B cell (primary cell): ENCODE data around the gene ASIC4. TPM values are rescaled to one million over a fixed set of nuclear protein-coding genes. Genes with fewer than 3 reads are reported as not detected.
A peak's percentile ranks its signal among the peaks of the same experiment; 100 is the strongest.

Experiments
- ATAC-seq: fragments of 200-7000 bp; cut with Tn5 transposase; one replicate; pipeline ENCODE4 v1.10.0; 2021; ENCODE audit warnings: low read depth, mild to moderate bottlenecking, moderate number of reproducible peaks, moderate library complexity
- CTCF ChIA-PET: fragments of 350-600 bp; sonication (Branson Sonifier 250); formaldehyde crosslinking; loops from one replicate; lab custom pipeline; 2021; ENCODE audit warnings: antibody characterized with exemption, inconsistent platforms; lab: Charles Lee
- POLR2A ChIA-PET: fragments of 350-600 bp; sonication (Branson Sonifier 250); formaldehyde crosslinking; loops from one replicate; lab custom pipeline; 2021; ENCODE audit warnings: antibody characterized with exemption; lab: Charles Lee
- DNase-seq: peaks from one replicate; pipeline ENCODE4 v3.0.0; 2013
- H2AFZ ChIP-seq: 2 replicates; pipeline ENCODE4 v1.6.1; 2012; ENCODE audit warnings: mild to moderate bottlenecking, low read depth, low read length; ENCODE audit not compliant: insufficient read depth, poor library complexity, severe bottlenecking
- H3K27ac ChIP-seq, 2 donors: 1 replicate in 1 of 2; 2 replicates in 1 of 2; pipeline ENCODE4 v1.5.1; 2012 to 2013; ENCODE audit warnings: low read length in 2 of 2, mild to moderate bottlenecking in 2 of 2, moderate library complexity in 1 of 2
- H3K27me3 ChIP-seq, 4 experiments: fragments of 200-600 bp in 1 of 4; sonication (generic) in 1 of 4; replicated peaks in 1 of 4; 1 replicate in 2 of 4; 2 replicates in 2 of 4; pipeline versions ENCODE4 v1.6.1 to v1.7.0; 2013 to 2016; ENCODE audit warnings: low read length in 3 of 4, mild to moderate bottlenecking in 2 of 4, mixed read lengths in 1 of 4, moderate library complexity in 1 of 4; ENCODE audit not compliant: insufficient read depth in 4 of 4, control insufficient read depth in 3 of 4; ENCODE audit errors: control extremely low read depth in 1 of 4
- H3K36me3 ChIP-seq, 2 experiments: replicated peaks in 1 of 2; 1 replicate in 1 of 2; 2 replicates in 1 of 2; pipeline versions ENCODE4 v1.6.1 to v1.7.1; 2013; ENCODE audit warnings: low read length in 1 of 2; ENCODE audit not compliant: insufficient read depth in 2 of 2, control insufficient read depth in 1 of 2; ENCODE audit errors: control extremely low read depth in 1 of 2, extremely low read depth in 1 of 2
- H3K4me1 ChIP-seq, 2 donors: fragments of 200-600 bp in 1 of 2; sonication (generic) in 1 of 2; 1 replicate in 1 of 2; 2 replicates in 1 of 2; pipeline versions ENCODE4 v1.5.1 to v1.6.1; 2013 to 2017; ENCODE audit warnings: low read length in 2 of 2; ENCODE audit not compliant: control insufficient read depth in 2 of 2, insufficient read depth in 2 of 2
- H3K4me2 ChIP-seq: replicated peaks from 2 replicates; pipeline ENCODE3; 2012; ENCODE audit warnings: mild to moderate bottlenecking, low read depth, low read length; ENCODE audit not compliant: poor library complexity, severe bottlenecking
- H3K4me3 ChIP-seq, 5 experiments: fragments of 200-600 bp in 1 of 5; sonication (generic) in 1 of 5; 1 replicate in 3 of 5; 2 replicates in 2 of 5; pipeline versions ENCODE4 v1.5.1 to v1.7.0; 2011 to 2016; ENCODE audit warnings: low read length in 4 of 5, mild to moderate bottlenecking in 4 of 5, low read depth in 2 of 5, control low read depth in 1 of 5, moderate library complexity in 1 of 5; ENCODE audit not compliant: insufficient read depth in 1 of 5; ENCODE audit errors: control extremely low read depth in 1 of 5, extremely low read depth in 1 of 5
- H3K79me2 ChIP-seq: fragments of 200-600 bp; sonication (generic); one replicate; pipeline ENCODE4 v1.6.0; 2016; ENCODE audit warnings: low read length; ENCODE audit not compliant: control insufficient read depth, insufficient read depth
- H3K9ac ChIP-seq: fragments of 200-600 bp; sonication (generic); 2 replicates; pipeline ENCODE4 v1.6.1; 2017; ENCODE audit warnings: mild to moderate bottlenecking, low read length, moderate library complexity
- H3K9me3 ChIP-seq, 3 donors: one replicate each; pipeline versions ENCODE4 v1.6.1 to v1.7.1; 2013; ENCODE audit warnings: low read length in 2 of 3; ENCODE audit not compliant: control insufficient read depth in 2 of 3, insufficient read depth in 1 of 3; ENCODE audit errors: control extremely low read depth in 1 of 3
- H4K20me1 ChIP-seq: 2 replicates; pipeline ENCODE4 v1.6.0; 2012; ENCODE audit warnings: mild to moderate bottlenecking, low read length; ENCODE audit not compliant: insufficient read depth, control insufficient read depth, poor library complexity, severe bottlenecking
- H3K27ac Mint-ChIP-seq: one replicate; pipeline ENCODE4 v1.8.0; 2021; ENCODE audit warnings: mixed read lengths
- H3K27me3 Mint-ChIP-seq: one replicate; pipeline ENCODE4 v1.8.0; 2021; ENCODE audit warnings: mixed read lengths
- H3K4me1 Mint-ChIP-seq: one replicate; pipeline ENCODE4 v1.8.0; 2021; ENCODE audit warnings: mixed read lengths
- H3K4me3 Mint-ChIP-seq: one replicate; pipeline ENCODE4 v1.8.0; 2021; ENCODE audit warnings: mixed read lengths
- H3K9me3 Mint-ChIP-seq: one replicate; pipeline ENCODE4 v1.8.0; 2022; ENCODE audit warnings: mixed read lengths; ENCODE audit not compliant: insufficient read depth
- CTCF ChIP-seq: fragments of 200-600 bp; IDR thresholded peaks from one replicate; pipeline ENCODE4 v1.8.0; 2022; ENCODE audit warnings: antibody characterized with exemption, mild to moderate bottlenecking
- EZH2 ChIP-seq: IDR thresholded peaks from 2 replicates; pipeline ENCODE4 v1.6.1; 2012; ENCODE audit warnings: borderline replicate concordance, low read depth, mild to moderate bottlenecking, moderate library complexity, low read length; ENCODE audit not compliant: insufficient read depth, poor library complexity, severe bottlenecking
- WGBS: methylation state at CpG from one replicate; pipeline ENCODE4 v1.1.5; 2013; ENCODE audit warnings: missing lambda C conversion rate; ENCODE audit not compliant: insufficient coverage; 5-methylcytosine and 5-hydroxymethylcytosine counted together
- intact Hi-C: fragments of 100-400 bp; cut with micrococcal nuclease; formaldehyde crosslinking; loops from one replicate; pipeline ENCODE4 v1.10.0; 2022
- polyA plus RNA-seq: library from polyadenylated mRNA; depleted of rRNA; stranded (reverse); fragments of >200 nt; gene quantifications from 2 replicates; pipeline ENCODE4 v1.2.3, GENCODE V29; 2012
- total RNA-seq, 2 donors: library from RNA; stranded (reverse); fragments of 120-200 nt in 1 of 2; gene quantifications; 1 replicate in 1 of 2; 2 replicates in 1 of 2; pipeline versions ENCODE4 v1.2.3 to v1.2.4, GENCODE V29; 2013 to 2022

ASIC4 gene
- total and polyA plus RNA-seq, 2 donors (not counting 1 experiment from before 2014, with no cell fraction given) = not detected

- Histone ChIP-seq H3K79me2 (no peaks in the 10 kb centered on the region), H3K27ac (no peak overlapping the region), H3K9me3 (peaks cover 0 to 28% (median 0%) of the 10 kb centered on the region in 3 donors), H3K36me3 (no peaks in the 10 kb centered on the region), H3K9ac (no peak overlapping the region), H4K20me1 (no peaks in the 10 kb centered on the region), H3K4me1 (peaks cover 29 to 31% of the 10 kb centered on the region in 2 donors), H3K4me3 (peak overlapping the region in 2 of 5 experiments; percentile 63 to 78), H3K4me2 (peak overlapping the region; percentile 98), H3K27me3 (peaks cover 0 to 82% (median 21%) of the 10 kb centered on the region in 4 experiments), H2AFZ (no peak overlapping the region)
- POLR2A ChIA-PET = no interaction called here
- intact Hi-C loops = loop anchor here (1.0 kb wide), 1 partner anchor 8 kb away; no protein-coding TSS in a partner anchor
- WGBS = 33% methylated on average over 6 of the region's 9 CpGs
- Mint-ChIP-seq H3K4me1 (peaks cover 24% of the 10 kb centered on the region), H3K9me3 (no peaks in the 10 kb centered on the region), H3K27me3 (peaks cover 48% of the 10 kb centered on the region), H3K4me3 (peak overlapping the region; percentile 83), H3K27ac (peak overlapping the region; percentile 50)
- CTCF ChIA-PET = interaction anchor here (1.4 to 1.5 kb wide), 2 partner anchors 53 to 145 kb away, joined by 3 to 4 read pairs; partner anchors contain the start of gene STK11IP
- no peak for DNase-seq
- ATAC-seq = no peak
- TF ChIP-seq EZH2 (no peak), CTCF (no peak)
Measured at GRCh38 chr2:219544567-219544966, 30.3 kb downstream of the ASIC4 start.

DNA sequence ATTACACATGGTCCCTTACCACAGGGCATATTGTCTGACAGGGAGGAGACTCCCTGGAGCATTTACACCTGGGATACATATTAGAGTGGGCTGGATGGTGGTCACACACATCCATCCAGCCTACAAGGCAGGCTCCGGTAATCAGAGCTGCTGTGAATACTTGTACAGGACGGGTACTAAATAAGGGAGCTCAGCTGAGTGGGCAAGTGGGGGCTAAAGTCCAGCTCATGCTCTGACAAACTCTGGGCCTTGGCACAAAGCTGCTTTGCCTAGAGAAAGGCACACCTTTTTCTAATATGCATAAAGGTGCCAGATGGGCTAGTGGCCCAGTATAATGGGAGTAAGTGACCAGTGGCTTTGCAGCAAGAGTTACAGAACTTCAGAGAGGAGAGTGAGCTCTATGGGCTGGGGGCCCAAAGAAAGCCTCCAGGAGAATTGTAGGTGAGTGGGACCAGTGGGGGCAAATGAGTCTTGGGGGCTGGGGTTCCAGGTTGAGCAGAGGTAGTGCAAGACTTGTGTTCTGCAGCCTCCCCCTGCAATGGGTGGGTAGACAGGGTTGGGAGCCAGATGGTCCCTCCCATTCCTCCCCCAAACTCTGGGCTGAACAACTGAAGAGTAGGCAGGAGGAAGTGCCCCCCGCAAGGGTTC is 31.1 kb downstream of the ASIC4 start:
- no peak overlapping the region for H3K27ac Mint-ChIP-seq
- no peak for TF ChIP-seq EZH2
- no peak for TF ChIP-seq CTCF
- no peak overlapping the region for H3K4me3 ChIP-seq
- no peak for ATAC-seq
- CTCF ChIA-PET = interaction anchor here (1.4 to 1.5 kb wide), 2 partner anchors 52 to 144 kb away, joined by 3 to 4 read pairs; partner anchors contain the start of gene STK11IP
- no peak overlapping the region for H3K9ac ChIP-seq
- H3K79me2 ChIP-seq = no peaks in the 10 kb centered on the region
- intact Hi-C loops = no loop called here
- H3K27me3 ChIP-seq = peaks cover 0 to 83% (median 21%) of the 10 kb centered on the region in 4 experiments
- H3K4me1 ChIP-seq = peaks cover 29 to 31% of the 10 kb centered on the region in 2 donors
- peaks cover 0 to 30% (median 0%) of the 10 kb centered on the region in 3 donors for H3K9me3 ChIP-seq
- WGBS = no CpG with 5 or more reads among the region's 3 CpGs
- peak overlapping the region; percentile 83 for H3K4me3 Mint-ChIP-seq
- H3K27me3 Mint-ChIP-seq = peaks cover 51% of the 10 kb centered on the region
- H3K27ac ChIP-seq = no peak overlapping the region
- H4K20me1 ChIP-seq = no peaks in the 10 kb centered on the region
- H3K9me3 Mint-ChIP-seq = no peaks in the 10 kb centered on the region
- H3K36me3 ChIP-seq = no peaks in the 10 kb centered on the region
- POLR2A ChIA-PET = no interaction called here
- H2AFZ ChIP-seq = no peak overlapping the region
- no peak for DNase-seq
- H3K4me2 ChIP-seq = no peak overlapping the region
- peaks cover 24% of the 10 kb centered on the region for H3K4me1 Mint-ChIP-seq
